GM18870 (cell line): ENCODE data around the gene GALNT10.

ENCODE experiments used
- ATAC-seq: cut with Tn5 transposase; IDR thresholded peaks from one replicate; pipeline ENCODE4 v1.9.1; 2021; ENCODE audit warnings: moderate library complexity; ENCODE audit not compliant: unreplicated experiment

The GALNT10 gene

DNA sequence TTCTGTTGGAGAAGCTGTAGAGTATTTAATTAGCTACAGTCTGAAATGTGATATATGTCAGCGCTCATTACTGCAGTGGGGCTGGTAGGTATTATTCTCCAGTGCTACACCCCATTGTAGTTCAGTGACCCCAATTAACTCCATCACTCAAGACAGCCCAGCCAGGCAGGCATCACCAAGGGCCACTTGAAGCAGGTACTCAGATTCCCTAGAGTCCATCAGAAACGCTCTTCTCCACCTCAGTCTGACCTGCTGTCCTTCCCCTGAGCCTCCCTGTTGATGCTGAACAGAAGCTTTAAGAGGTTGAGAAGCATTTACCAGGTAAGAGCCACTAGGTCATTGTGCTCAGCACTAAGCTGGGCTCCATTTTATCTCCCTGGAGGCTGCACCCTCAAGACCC, 71.8 kb downstream of the GALNT10 start:
- ATAC-seq: no peak

DNA sequence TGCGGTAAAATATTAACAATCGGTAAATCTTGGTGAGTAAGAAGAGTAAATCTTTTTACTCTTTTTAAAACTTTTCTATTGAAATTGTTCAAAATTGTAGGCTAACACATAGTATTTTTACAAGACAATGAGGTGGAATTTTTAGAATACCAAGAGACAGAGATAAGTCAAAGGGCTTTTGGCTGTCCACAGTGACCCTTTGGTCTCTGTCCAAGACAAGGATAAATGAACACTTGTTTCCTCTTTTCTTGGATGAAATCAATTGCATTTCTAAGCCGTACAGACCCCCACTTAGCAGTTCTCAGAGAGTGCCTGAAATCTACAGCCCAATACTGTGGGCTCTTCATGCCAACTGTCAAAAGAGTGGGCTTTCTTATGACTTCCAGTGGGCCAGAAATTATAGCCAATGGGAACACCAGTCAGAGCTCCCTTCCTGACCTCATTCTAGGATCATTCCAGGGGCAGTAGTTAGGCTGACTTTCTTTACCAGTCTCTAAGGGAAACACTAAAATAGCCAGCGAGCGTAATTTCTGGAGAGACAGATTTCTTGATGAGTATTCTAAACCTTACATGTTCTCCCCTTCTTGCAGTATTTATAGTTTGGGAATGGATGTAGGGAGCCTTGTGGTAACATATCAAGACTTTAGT, 74.1 kb downstream of the GALNT10 start:
- no peak for ATAC-seq

GRCh38 chr5:154265197-154265773, 74.8 kb downstream of the GALNT10 start:
- ATAC-seq: no peak

DNA sequence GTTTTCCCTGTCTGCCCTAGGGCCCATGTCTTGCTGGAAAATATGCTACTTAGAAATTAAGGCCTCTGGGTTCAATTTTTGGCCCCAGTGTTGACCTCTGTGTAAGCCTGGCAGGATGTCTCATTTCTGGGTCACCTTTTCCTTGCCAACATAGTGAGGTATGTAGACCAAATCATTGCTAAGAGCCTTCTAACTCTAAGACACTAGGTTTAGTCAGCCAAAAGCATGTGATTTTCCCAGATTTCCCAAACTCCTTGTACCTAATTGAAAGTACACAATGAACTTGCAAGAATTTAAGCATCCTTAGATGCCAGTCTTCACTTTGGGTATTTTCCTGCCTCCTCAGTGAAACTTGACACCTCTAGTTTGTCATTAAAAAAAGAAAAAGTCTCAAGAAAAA, 77.0 kb downstream of the GALNT10 start:
- ATAC-seq: no peak

- ATAC-seq: no peak
These were observed 77.5 kb downstream of the GALNT10 start for GRCh38 chr5:154268073-154268472.

- ATAC-seq: no peak
These were observed 78.9 kb downstream of the GALNT10 start for GRCh38 chr5:154269414-154269813.

- no peak for ATAC-seq
These were observed 80.9 kb downstream of the GALNT10 start for GRCh38 chr5:154271466-154271865.

GRCh38 chr5:154271936-154272514, 81.5 kb downstream of the GALNT10 start:
- no peak for ATAC-seq

- peak; percentile 64 for ATAC-seq
These were observed 82.6 kb downstream of the GALNT10 start for GRCh38 chr5:154273028-154273617.

DNA sequence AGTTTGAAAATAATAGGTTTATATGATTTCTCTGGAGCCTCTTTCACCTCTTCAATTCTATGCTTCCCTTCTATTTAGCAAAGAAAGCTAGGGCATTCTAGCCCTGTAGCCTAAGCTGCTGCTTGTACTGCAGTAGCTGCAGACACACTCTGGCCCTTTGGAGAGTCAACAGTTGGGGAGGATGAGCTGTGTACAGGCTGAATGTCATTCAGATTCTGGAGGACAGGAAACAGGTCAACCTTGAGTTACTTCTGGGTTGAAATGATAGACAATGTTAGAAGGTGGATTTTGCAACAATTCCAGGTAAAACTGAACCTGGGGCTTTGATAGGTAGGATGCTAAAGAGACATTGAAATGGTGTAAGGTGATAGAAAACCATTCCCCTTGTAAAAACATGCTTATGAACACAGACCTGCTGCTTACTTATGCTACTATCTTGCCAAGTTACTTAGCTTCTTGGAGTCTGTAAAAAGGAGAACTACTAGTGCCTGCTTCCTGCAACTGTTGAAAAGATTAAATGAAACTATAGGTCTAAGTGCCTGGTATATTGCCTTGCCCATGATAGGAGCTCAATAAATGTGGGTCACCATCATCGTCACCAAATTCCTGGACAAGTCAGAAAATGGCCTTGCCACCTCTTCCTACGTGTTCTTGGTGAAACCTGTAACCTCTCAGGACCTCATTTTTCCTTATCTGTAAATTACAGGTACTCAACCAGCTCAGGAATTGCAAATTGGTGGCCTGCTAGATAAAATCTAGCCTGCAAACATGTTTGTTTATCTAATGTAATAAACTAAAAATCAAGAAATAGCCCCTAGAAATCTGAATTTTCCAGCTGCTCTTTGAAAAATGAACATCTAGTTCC, 83.7 kb downstream of the GALNT10 start:
- ATAC-seq: no peak

GRCh38 chr5:154274828-154275185, 84.3 kb downstream of the GALNT10 start:
- no peak for ATAC-seq

DNA sequence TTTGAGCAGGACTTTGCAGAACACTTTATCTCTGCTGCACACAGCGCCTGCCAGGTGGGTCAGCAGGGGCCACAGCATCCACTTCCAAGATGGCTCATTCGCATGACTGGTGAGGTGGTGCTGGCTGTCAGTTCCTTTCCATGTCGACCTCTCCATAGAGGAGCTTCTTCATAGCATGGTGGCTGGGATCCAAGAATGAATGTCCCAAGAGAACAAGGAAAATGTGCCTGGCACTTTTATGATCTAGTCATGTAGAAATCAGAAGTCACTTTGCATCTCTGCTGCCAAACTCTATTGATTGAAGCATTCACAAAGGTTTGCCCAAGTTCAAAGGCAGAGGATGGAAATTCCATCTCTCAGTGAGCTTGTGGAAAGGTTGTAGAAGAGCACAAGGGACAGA, 85.0 kb downstream of the GALNT10 start:
- no peak for ATAC-seq

GRCh38 chr5:154276261-154276972, 85.9 kb downstream of the GALNT10 start:
- no peak for ATAC-seq

DNA sequence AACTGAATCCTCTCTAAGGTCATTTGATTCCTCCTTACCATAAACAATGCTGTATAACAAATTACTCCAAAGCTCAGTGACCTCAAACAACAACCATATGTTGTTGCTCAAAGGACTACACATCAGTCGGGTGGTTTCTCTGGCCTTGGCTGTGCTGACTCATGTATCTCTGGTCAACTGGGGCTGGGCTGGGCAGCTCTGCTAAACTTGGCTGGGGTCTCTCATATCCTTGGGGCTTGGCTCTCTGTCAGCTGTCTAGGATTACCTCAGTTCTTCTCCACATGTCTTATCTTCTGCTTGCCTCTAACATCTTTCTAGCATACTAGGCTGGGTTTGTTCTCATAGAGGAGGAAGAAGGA, 86.4 kb downstream of the GALNT10 start:
- no peak for ATAC-seq

DNA sequence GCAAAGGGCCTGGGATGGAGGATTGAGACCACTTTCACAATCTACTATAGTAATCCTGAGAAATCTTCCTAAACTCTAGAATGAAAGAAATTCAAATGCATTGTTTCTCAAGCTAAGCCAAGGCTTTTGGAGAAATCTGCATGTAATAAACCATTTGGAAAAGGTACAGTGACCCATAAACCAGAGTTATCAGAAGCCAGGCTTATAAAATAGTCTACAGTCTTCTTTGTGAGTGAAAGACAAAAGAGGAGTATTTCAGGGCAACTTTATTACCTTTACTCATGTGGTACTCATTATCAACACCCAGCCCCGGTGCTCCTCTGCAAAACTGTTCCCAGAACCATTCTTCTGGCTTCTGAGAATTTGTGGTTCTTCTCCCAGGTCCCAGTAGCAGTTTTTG, 87.0 kb downstream of the GALNT10 start:
- no peak for ATAC-seq

DNA sequence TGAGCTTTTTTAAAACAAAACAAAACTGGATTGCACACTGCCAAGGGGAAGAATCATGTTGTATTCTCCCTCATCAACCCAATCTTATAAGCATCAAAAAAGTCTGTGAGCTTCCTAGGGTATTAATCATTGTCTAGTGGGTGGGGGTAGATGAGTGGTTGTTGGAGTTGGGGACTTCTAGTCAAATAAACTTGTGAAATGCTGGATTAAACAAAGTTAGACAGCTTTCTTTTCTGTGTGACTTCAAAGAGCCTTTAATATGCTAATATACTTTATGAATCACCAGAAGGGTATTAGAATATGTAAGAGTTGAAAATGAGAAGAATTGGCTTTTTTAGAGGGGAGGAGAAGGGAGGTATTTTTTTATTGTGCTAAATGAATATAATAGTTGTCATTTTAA, 87.7 kb downstream of the GALNT10 start:
- ATAC-seq: no peak

GRCh38 chr5:154278908-154279307, 88.4 kb downstream of the GALNT10 start:
- ATAC-seq: peak; percentile 68

DNA sequence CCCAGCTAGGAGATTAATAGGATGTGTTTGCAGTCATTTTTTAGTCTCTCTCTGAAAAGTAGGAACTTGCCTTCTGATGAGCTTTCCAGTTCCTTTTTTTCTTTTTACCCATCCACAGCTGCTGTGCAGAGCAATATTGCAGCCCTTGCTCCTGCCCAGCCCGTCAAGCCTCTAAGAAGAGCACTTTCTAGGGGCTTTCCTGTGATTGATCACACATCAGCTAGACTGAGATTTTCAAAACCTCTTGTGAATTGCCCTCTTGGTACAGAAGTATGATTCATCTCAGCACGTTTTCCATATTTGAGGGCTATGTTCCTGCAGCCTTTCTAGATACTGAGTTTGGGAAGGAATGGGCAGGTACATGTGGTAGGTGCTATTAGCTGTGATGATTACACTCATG, 93.9 kb downstream of the GALNT10 start:
- peak; percentile 96 for ATAC-seq

GRCh38 chr5:154285661-154286408, 95.3 kb downstream of the GALNT10 start:
- ATAC-seq: no peak

GRCh38 chr5:154286557-154286956, 96.0 kb downstream of the GALNT10 start:
- no peak for ATAC-seq
